ENCODE data around the gene ADCY5.

Gene ADCY5

DNA sequence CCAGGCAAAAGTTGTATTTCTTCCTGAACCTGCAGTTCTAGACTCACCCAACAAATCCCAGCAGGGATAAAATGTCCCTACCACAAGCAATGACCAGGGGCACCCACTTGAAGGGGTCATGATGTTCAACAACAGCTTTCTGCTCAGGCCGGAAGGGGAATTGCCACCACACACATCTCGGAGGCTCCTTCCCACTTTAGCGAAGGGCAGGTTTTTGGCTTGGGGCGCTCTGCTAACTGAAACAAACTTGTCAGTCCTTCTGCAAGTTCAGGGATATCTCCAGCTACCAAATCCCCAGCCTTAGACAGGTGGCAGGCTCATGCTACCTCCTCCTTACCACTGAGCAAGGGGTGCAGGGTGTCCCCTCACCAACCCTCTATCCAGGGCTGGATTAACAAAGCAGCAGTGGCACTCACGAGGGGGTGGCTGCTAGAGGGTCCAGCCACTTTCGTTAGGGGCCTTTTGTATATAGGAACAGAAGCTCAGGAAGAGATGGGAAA, 2.2 kb downstream of the ADCY5 start:
- no peak for DNase-seq (ENCODE audit: extremely low spot score)
- ChIA-PET POLR2A (no interaction called here), CTCF (no interaction called here)
- no peak for TF ChIP-seq ZNF384 (IDR thresholded peaks at IDR 0.05)
- no peak for TF ChIP-seq L3MBTL2 (conservative IDR thresholded peaks at IDR 0.05)
- TF ChIP-seq, protein P1, sequence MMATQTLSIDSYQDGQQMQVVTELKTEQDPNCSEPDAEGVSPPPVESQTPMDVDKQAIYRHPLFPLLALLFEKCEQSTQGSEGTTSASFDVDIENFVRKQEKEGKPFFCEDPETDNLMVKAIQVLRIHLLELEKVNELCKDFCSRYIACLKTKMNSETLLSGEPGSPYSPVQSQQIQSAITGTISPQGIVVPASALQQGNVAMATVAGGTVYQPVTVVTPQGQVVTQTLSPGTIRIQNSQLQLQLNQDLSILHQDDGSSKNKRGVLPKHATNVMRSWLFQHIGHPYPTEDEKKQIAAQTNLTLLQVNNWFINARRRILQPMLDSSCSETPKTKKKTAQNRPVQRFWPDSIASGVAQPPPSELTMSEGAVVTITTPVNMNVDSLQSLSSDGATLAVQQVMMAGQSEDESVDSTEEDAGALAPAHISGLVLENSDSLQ (IDR thresholded peaks at IDR 0.05) = no peak
- TF ChIP-seq HDGF (IDR thresholded peaks at IDR 0.05; ENCODE audit: borderline replicate concordance) = no peak
- TF ChIP-seq ELF4 (IDR thresholded peaks at IDR 0.05) = no peak
- no peak for TF ChIP-seq BHLHE40 (IDR thresholded peaks at IDR 0.05; ENCODE audit: borderline replicate concordance)
- TF ChIP-seq CTBP1 (IDR thresholded peaks at IDR 0.05; ENCODE audit: borderline replicate concordance) = no peak
- no peak for TF ChIP-seq LEF1 (IDR thresholded peaks at IDR 0.05; ENCODE audit: borderline replicate concordance)
- no peak for TF ChIP-seq TARDBP (IDR thresholded peaks at IDR 0.05)
- TF ChIP-seq NFRKB (IDR thresholded peaks at IDR 0.05) = no peak
- TF ChIP-seq SUZ12 (IDR thresholded peaks at IDR 0.05) = no peak

GRCh38 chr3:123446210-123446609, 2.7 kb downstream of the ADCY5 start:
- ChIA-PET POLR2A (no interaction called here), CTCF (no interaction called here)
- TF ChIP-seq ZNF384 (IDR thresholded peaks at IDR 0.05) = no peak
- no peak for TF ChIP-seq L3MBTL2 (conservative IDR thresholded peaks at IDR 0.05)
- TF ChIP-seq, protein P1 (IDR thresholded peaks at IDR 0.05) = no peak
- no peak for TF ChIP-seq FOXA1 (IDR thresholded peaks at IDR 0.05)
- TF ChIP-seq SUZ12 (IDR thresholded peaks at IDR 0.05) = no peak
- no peak for TF ChIP-seq FOXK2 (IDR thresholded peaks at IDR 0.05)
- no peak for TF ChIP-seq NFRKB (IDR thresholded peaks at IDR 0.05)
- no peak for TF ChIP-seq ELF4 (IDR thresholded peaks at IDR 0.05)
- no peak for TF ChIP-seq LEF1 (IDR thresholded peaks at IDR 0.05; ENCODE audit: borderline replicate concordance)
- no peak for TF ChIP-seq CTBP1 (IDR thresholded peaks at IDR 0.05; ENCODE audit: borderline replicate concordance)
- no peak for TF ChIP-seq FOXM1 (IDR thresholded peaks at IDR 0.05; ENCODE audit: borderline replicate concordance)
- TF ChIP-seq BHLHE40 (IDR thresholded peaks at IDR 0.05; ENCODE audit: borderline replicate concordance) = no peak
- TF ChIP-seq ARNT (IDR thresholded peaks at IDR 0.05) = no peak
- TF ChIP-seq TARDBP (IDR thresholded peaks at IDR 0.05) = no peak
- no peak for TF ChIP-seq SP1 (IDR thresholded peaks at IDR 0.05)
- TF ChIP-seq HDGF (IDR thresholded peaks at IDR 0.05; ENCODE audit: borderline replicate concordance) = no peak
- no peak for DNase-seq (ENCODE audit: extremely low spot score)

DNA sequence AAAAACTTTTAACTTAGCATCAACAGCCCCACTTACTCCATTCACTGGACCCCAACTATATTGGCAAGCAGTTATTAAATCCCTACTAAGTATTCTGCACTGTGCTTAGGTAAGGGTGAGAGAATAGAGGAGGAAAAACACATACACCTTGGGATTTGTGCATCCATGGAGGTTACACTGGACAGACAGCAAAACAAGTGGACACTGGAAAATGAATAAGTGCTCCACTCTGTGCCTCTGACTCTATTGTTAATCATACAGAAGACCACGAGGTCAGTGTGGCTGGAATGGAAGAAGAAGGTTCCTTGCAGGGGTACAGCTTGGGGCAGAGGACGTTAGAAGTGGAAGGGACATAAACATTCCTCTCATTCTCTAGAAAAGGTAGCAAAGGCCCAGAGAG, 3.2 kb downstream of the ADCY5 start:
- no peak for DNase-seq (ENCODE audit: extremely low spot score)
- ChIA-PET POLR2A (no interaction called here), CTCF (no interaction called here)
- no peak for TF ChIP-seq FOXA1 (IDR thresholded peaks at IDR 0.05)
- no peak for TF ChIP-seq TARDBP (IDR thresholded peaks at IDR 0.05)
- TF ChIP-seq FOXM1 (IDR thresholded peaks at IDR 0.05; ENCODE audit: borderline replicate concordance) = no peak
- TF ChIP-seq ARNT (IDR thresholded peaks at IDR 0.05) = no peak
- TF ChIP-seq, protein P1 (IDR thresholded peaks at IDR 0.05) = no peak
- no peak for TF ChIP-seq FOXK2 (IDR thresholded peaks at IDR 0.05)
- no peak for TF ChIP-seq SUZ12 (IDR thresholded peaks at IDR 0.05)
- no peak for TF ChIP-seq LEF1 (IDR thresholded peaks at IDR 0.05; ENCODE audit: borderline replicate concordance)
- TF ChIP-seq NFRKB (IDR thresholded peaks at IDR 0.05) = no peak
- TF ChIP-seq ZNF384 (IDR thresholded peaks at IDR 0.05) = no peak
- no peak for TF ChIP-seq L3MBTL2 (conservative IDR thresholded peaks at IDR 0.05)
- TF ChIP-seq HDGF (IDR thresholded peaks at IDR 0.05; ENCODE audit: borderline replicate concordance) = no peak
- TF ChIP-seq BHLHE40 (IDR thresholded peaks at IDR 0.05; ENCODE audit: borderline replicate concordance) = no peak
- TF ChIP-seq SP1 (IDR thresholded peaks at IDR 0.05) = no peak
- TF ChIP-seq ELF4 (IDR thresholded peaks at IDR 0.05) = no peak

- DNase-seq (ENCODE audit: extremely low spot score) = no peak
- TF ChIP-seq, protein P1 (IDR thresholded peaks at IDR 0.05) = no peak
- TF ChIP-seq TARDBP (IDR thresholded peaks at IDR 0.05) = no peak
- no peak for TF ChIP-seq FOXK2 (IDR thresholded peaks at IDR 0.05)
- TF ChIP-seq ARNT (IDR thresholded peaks at IDR 0.05) = no peak
- TF ChIP-seq HDGF (IDR thresholded peaks at IDR 0.05; ENCODE audit: borderline replicate concordance) = no peak
- no peak for TF ChIP-seq L3MBTL2 (conservative IDR thresholded peaks at IDR 0.05)
- no peak for TF ChIP-seq NFRKB (IDR thresholded peaks at IDR 0.05)
- no peak for TF ChIP-seq FOXM1 (IDR thresholded peaks at IDR 0.05; ENCODE audit: borderline replicate concordance)
- no peak for TF ChIP-seq CTBP1 (IDR thresholded peaks at IDR 0.05; ENCODE audit: borderline replicate concordance)
- no peak for TF ChIP-seq LEF1 (IDR thresholded peaks at IDR 0.05; ENCODE audit: borderline replicate concordance)
- CTCF ChIA-PET = no interaction called here
- POLR2A ChIA-PET = interaction anchor here (0.6 kb wide), 1 partner anchor 112 kb away, joined by 3 read pairs; no protein-coding TSS in a partner anchor
Measured at GRCh38 chr3:123444744-123445143, 4.1 kb downstream of the ADCY5 start.

GRCh38 chr3:123444023-123444422, 4.9 kb downstream of the ADCY5 start:
- TF ChIP-seq NFRKB (IDR thresholded peaks at IDR 0.05) = no peak
- no peak for TF ChIP-seq SUZ12 (IDR thresholded peaks at IDR 0.05)
- TF ChIP-seq CTBP1 (IDR thresholded peaks at IDR 0.05; ENCODE audit: borderline replicate concordance) = no peak
- TF ChIP-seq BHLHE40 (IDR thresholded peaks at IDR 0.05; ENCODE audit: borderline replicate concordance) = no peak
- TF ChIP-seq, protein P1 (IDR thresholded peaks at IDR 0.05) = no peak
- TF ChIP-seq ELF4 (IDR thresholded peaks at IDR 0.05) = no peak
- no peak for TF ChIP-seq ARNT (IDR thresholded peaks at IDR 0.05)
- no peak for TF ChIP-seq LEF1 (IDR thresholded peaks at IDR 0.05; ENCODE audit: borderline replicate concordance)
- DNase-seq (ENCODE audit: extremely low spot score) = no peak
- CTCF ChIA-PET = no interaction called here
- POLR2A ChIA-PET = no interaction called here

All from HEK293T (cell line).